ENCODE results near the gene COL20A1.
"Not testable (repeated sequence)": the region's sequence is repeated elsewhere in the genome, so short reads cannot be mapped to it uniquely, and the experiment has no call there.

COL20A1 gene

GRCh38 chr20:63339154-63340094 lies 46.4 kb downstream of the COL20A1 start:
- H3K9ac ChIP-seq (ENCODE audit: low read length); H3K27ac ChIP-seq (ENCODE audit: low read length); H3K36me3 ChIP-seq (ENCODE audit: control insufficient read depth, low read depth, low read length); H3K4me1 ChIP-seq (ENCODE audit: control insufficient read depth, low read depth, low read length); H3K9me3 ChIP-seq (ENCODE audit: control insufficient read depth, low read depth, low read length); H3K4me3 ChIP-seq (ENCODE audit: low read length): not testable (repeated sequence)
- peaks cover 13% of the 10 kb centered on the region for H3K27me3 ChIP-seq (ENCODE audit: control insufficient read depth, insufficient read depth, low read length)

GRCh38 chr20:63340158-63340688 lies 47.2 kb downstream of the COL20A1 start:
- not testable (repeated sequence) for H3K27ac ChIP-seq (ENCODE audit: low read length); H3K9me3 ChIP-seq (ENCODE audit: control insufficient read depth, low read depth, low read length); H3K9ac ChIP-seq (ENCODE audit: low read length); H3K4me3 ChIP-seq (ENCODE audit: low read length); H3K36me3 ChIP-seq (ENCODE audit: control insufficient read depth, low read depth, low read length); H3K4me1 ChIP-seq (ENCODE audit: control insufficient read depth, low read depth, low read length)
- peaks cover 13% of the 10 kb centered on the region for H3K27me3 ChIP-seq (ENCODE audit: control insufficient read depth, insufficient read depth, low read length)

- Histone ChIP-seq H3K27ac (ENCODE audit: low read length) (no peak overlapping the region), H3K9ac (ENCODE audit: low read length) (no peak overlapping the region), H3K27me3 (ENCODE audit: control insufficient read depth, insufficient read depth, low read length) (peaks cover 3% of the 10 kb centered on the region)
Measured at GRCh38 chr20:63342561-63343459, 49.8 kb downstream of the COL20A1 start.

GRCh38 chr20:63343460-63344445 lies 50.8 kb downstream of the COL20A1 start:
- H3K9ac ChIP-seq (ENCODE audit: low read length) = no peak overlapping the region
- no peaks in the 10 kb centered on the region for H3K36me3 ChIP-seq (ENCODE audit: control insufficient read depth, low read depth, low read length)
- no peaks in the 10 kb centered on the region for H3K27me3 ChIP-seq (ENCODE audit: control insufficient read depth, insufficient read depth, low read length)

More at GRCh38 chr20:63342561-63343459, 49.8 kb downstream of the COL20A1 start:
- H3K9me3 ChIP-seq (ENCODE audit: control insufficient read depth, low read depth, low read length) = no peaks in the 10 kb centered on the region
- no peak overlapping the region for H3K4me3 ChIP-seq (ENCODE audit: low read length)
- no peaks in the 10 kb centered on the region for H3K36me3 ChIP-seq (ENCODE audit: control insufficient read depth, low read depth, low read length)
- H3K4me1 ChIP-seq (ENCODE audit: control insufficient read depth, low read depth, low read length) = no peaks in the 10 kb centered on the region

GRCh38 chr20:63344616-63345327 lies 51.8 kb downstream of the COL20A1 start:
- no peak overlapping the region for H3K27ac ChIP-seq (ENCODE audit: low read length)
- no peaks in the 10 kb centered on the region for H3K36me3 ChIP-seq (ENCODE audit: control insufficient read depth, low read depth, low read length)
- no peaks in the 10 kb centered on the region for H3K27me3 ChIP-seq (ENCODE audit: control insufficient read depth, insufficient read depth, low read length)
- no peak overlapping the region for H3K9ac ChIP-seq (ENCODE audit: low read length)
- H3K9me3 ChIP-seq (ENCODE audit: control insufficient read depth, low read depth, low read length) = no peaks in the 10 kb centered on the region
- no peaks in the 10 kb centered on the region for H3K4me1 ChIP-seq (ENCODE audit: control insufficient read depth, low read depth, low read length)
- no peak overlapping the region for H3K4me3 ChIP-seq (ENCODE audit: low read length)

More at GRCh38 chr20:63343460-63344445, 50.8 kb downstream of the COL20A1 start:
- no peaks in the 10 kb centered on the region for H3K4me1 ChIP-seq (ENCODE audit: control insufficient read depth, low read depth, low read length)
- H3K4me3 ChIP-seq (ENCODE audit: low read length) = no peak overlapping the region
- H3K9me3 ChIP-seq (ENCODE audit: control insufficient read depth, low read depth, low read length) = no peaks in the 10 kb centered on the region
- H3K27ac ChIP-seq (ENCODE audit: low read length) = no peak overlapping the region

GRCh38 chr20:63345328-63346100 lies 52.5 kb downstream of the COL20A1 start:
- Histone ChIP-seq H3K27ac (ENCODE audit: low read length) (no peak overlapping the region), H3K36me3 (ENCODE audit: control insufficient read depth, low read depth, low read length) (no peaks in the 10 kb centered on the region), H3K27me3 (ENCODE audit: control insufficient read depth, insufficient read depth, low read length) (no peaks in the 10 kb centered on the region), H3K9ac (ENCODE audit: low read length) (no peak overlapping the region), H3K9me3 (ENCODE audit: control insufficient read depth, low read depth, low read length) (no peaks in the 10 kb centered on the region), H3K4me1 (ENCODE audit: control insufficient read depth, low read depth, low read length) (no peaks in the 10 kb centered on the region), H3K4me3 (ENCODE audit: low read length) (no peak overlapping the region)

- Histone ChIP-seq H3K4me1 (ENCODE audit: control insufficient read depth, low read depth, low read length) (no peaks in the 10 kb centered on the region), H3K9ac (ENCODE audit: low read length) (no peak overlapping the region), H3K4me3 (ENCODE audit: low read length) (no peak overlapping the region), H3K36me3 (ENCODE audit: control insufficient read depth, low read depth, low read length) (no peaks in the 10 kb centered on the region), H3K9me3 (ENCODE audit: control insufficient read depth, low read depth, low read length) (no peaks in the 10 kb centered on the region), H3K27me3 (ENCODE audit: control insufficient read depth, insufficient read depth, low read length) (no peaks in the 10 kb centered on the region), H3K27ac (ENCODE audit: low read length) (no peak overlapping the region)
Measured at GRCh38 chr20:63346131-63347080, 53.4 kb downstream of the COL20A1 start.

GRCh38 chr20:63347081-63347741 lies 54.2 kb downstream of the COL20A1 start:
- Histone ChIP-seq H3K9me3 (ENCODE audit: control insufficient read depth, low read depth, low read length) (no peaks in the 10 kb centered on the region), H3K27ac (ENCODE audit: low read length) (no peak overlapping the region), H3K4me1 (ENCODE audit: control insufficient read depth, low read depth, low read length) (no peaks in the 10 kb centered on the region), H3K4me3 (ENCODE audit: low read length) (no peak overlapping the region), H3K36me3 (ENCODE audit: control insufficient read depth, low read depth, low read length) (no peaks in the 10 kb centered on the region), H3K9ac (ENCODE audit: low read length) (no peak overlapping the region), H3K27me3 (ENCODE audit: control insufficient read depth, insufficient read depth, low read length) (no peaks in the 10 kb centered on the region)
